Parathyroid adenoma (tissue), 2 donors: ENCODE data around the gene OTUD6A.

Experiments used
- H2AFZ ChIP-seq: fragments of 300-600 bp; sonication (generic); one replicate; pipeline ENCODE4 v1.7.0; 2017; ENCODE audit warnings: antibody characterized with exemption, mild to moderate bottlenecking
- H3K27ac ChIP-seq: fragments of 300-600 bp; sonication (generic); one replicate; pipeline ENCODE4 v1.7.0; 2017
- H3K27me3 ChIP-seq: fragments of 300-600 bp; sonication (generic); one replicate; pipeline ENCODE4 v1.7.0; 2017; ENCODE audit warnings: low read length; ENCODE audit not compliant: control insufficient read depth, insufficient read depth
- H3K36me3 ChIP-seq: fragments of 300-600 bp; sonication (generic); one replicate; pipeline ENCODE4 v1.7.0; 2017; ENCODE audit warnings: low read length; ENCODE audit not compliant: control insufficient read depth, insufficient read depth
- H3K4me1 ChIP-seq: fragments of 300-600 bp; sonication (generic); one replicate; pipeline ENCODE4 v1.7.0; 2017; ENCODE audit warnings: control low read depth
- H3K4me2 ChIP-seq: fragments of 300-600 bp; sonication (generic); one replicate; pipeline ENCODE4 v1.7.0; 2017; ENCODE audit warnings: low read length
- H3K4me3 ChIP-seq: fragments of 300-600 bp; sonication (generic); one replicate; pipeline ENCODE4 v1.7.0; 2017; ENCODE audit warnings: low read depth, low read length
- H3K79me2 ChIP-seq: fragments of 300-600 bp; sonication (generic); one replicate; pipeline ENCODE4 v1.7.0; 2017; ENCODE audit warnings: control low read depth
- H3K9ac ChIP-seq: fragments of 300-600 bp; sonication (generic); one replicate; pipeline ENCODE4 v1.7.0; 2017; ENCODE audit warnings: mild to moderate bottlenecking
- H3K9me3 ChIP-seq: fragments of 300-600 bp; sonication (generic); one replicate; pipeline ENCODE4 v1.7.0; 2017; ENCODE audit warnings: low read length; ENCODE audit not compliant: control insufficient read depth
- TF ChIP-seq, protein P1 (sequence below): fragments of 300-600 bp; sonication (generic); IDR thresholded peaks from one replicate; pipeline ENCODE4 v1.7.0; 2017; ENCODE audit warnings: antibody characterized with exemption, mild to moderate bottlenecking
- donor health status: primary hyperparathyroidism.

The OTUD6A gene

GRCh38 chrX:70025464-70025863, 36.8 kb upstream of the OTUD6A start:
- no peaks in the 10 kb centered on the region for H3K27me3 ChIP-seq
- H3K27ac ChIP-seq: no peak overlapping the region
- H3K79me2 ChIP-seq: no peaks in the 10 kb centered on the region
- TF ChIP-seq, protein P1, sequence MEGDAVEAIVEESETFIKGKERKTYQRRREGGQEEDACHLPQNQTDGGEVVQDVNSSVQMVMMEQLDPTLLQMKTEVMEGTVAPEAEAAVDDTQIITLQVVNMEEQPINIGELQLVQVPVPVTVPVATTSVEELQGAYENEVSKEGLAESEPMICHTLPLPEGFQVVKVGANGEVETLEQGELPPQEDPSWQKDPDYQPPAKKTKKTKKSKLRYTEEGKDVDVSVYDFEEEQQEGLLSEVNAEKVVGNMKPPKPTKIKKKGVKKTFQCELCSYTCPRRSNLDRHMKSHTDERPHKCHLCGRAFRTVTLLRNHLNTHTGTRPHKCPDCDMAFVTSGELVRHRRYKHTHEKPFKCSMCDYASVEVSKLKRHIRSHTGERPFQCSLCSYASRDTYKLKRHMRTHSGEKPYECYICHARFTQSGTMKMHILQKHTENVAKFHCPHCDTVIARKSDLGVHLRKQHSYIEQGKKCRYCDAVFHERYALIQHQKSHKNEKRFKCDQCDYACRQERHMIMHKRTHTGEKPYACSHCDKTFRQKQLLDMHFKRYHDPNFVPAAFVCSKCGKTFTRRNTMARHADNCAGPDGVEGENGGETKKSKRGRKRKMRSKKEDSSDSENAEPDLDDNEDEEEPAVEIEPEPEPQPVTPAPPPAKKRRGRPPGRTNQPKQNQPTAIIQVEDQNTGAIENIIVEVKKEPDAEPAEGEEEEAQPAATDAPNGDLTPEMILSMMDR: no peak
- no peak overlapping the region for H3K4me3 ChIP-seq
- no peak overlapping the region for H2AFZ ChIP-seq
- no peak overlapping the region for H3K4me2 ChIP-seq
- no peak overlapping the region for H3K9ac ChIP-seq
- H3K9me3 ChIP-seq: no peaks in the 10 kb centered on the region
- H3K36me3 ChIP-seq: no peaks in the 10 kb centered on the region
- H3K4me1 ChIP-seq: no peaks in the 10 kb centered on the region

DNA sequence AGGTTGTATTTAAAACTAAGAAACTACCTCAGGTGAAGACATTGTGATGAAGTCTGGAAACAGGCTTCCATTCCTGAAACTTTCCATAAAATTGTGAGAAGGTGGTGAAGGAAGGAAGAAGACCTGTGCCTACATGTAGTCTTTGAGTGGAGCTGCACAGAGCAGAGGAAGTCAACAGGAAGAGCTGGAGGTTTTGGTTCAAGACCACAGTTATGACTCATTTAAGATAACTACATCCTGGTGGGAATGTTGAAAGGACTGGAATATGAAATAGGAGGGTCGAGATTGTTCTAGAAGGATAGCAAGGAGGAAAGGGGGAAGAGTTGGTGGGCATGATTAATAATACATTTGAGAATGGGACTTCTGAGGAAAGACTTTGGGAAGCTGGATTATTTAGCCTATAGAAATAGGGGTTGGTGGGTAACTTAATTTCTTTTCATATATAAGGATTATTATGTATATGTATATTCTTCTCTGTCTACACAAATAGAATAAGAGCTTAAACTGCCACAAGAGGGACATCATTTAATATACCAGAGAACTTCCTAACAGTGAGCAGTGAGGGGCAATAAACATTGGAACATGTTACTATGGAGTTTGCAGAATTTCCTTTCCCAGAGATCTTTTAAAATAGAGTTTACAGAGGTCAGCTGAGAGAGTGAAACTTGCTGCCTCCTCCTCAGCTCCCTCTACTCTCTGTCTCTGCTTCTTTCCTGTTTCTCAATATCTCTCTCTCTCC, 36.0 kb upstream of the OTUD6A start:
- Histone ChIP-seq H3K79me2 (no peaks in the 10 kb centered on the region), H3K9ac (no peak overlapping the region), H3K4me1 (no peaks in the 10 kb centered on the region), H3K36me3 (no peaks in the 10 kb centered on the region), H3K27me3 (no peaks in the 10 kb centered on the region), H3K27ac (no peak overlapping the region), H2AFZ (no peak overlapping the region), H3K4me2 (no peak overlapping the region), H3K9me3 (no peaks in the 10 kb centered on the region), H3K4me3 (no peak overlapping the region)
- TF ChIP-seq, protein P1: no peak

DNA sequence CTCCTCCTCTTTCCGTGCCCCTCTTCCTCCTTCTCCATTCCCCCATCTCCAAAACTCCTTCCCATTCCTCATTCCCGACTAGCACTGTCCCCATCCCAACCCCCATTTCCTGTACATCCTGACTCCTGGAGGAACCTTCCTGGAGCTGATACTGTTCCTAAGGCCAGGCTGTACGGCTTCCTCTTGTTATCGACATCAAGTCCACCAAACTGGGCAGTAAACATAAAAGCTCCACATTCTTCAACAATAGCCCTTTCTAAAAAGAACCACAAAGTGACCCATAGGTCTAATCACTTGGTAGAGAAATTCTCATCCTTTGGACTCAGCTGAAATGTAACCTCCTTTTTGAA, 35.4 kb upstream of the OTUD6A start:
- Histone ChIP-seq H3K4me3 (no peak overlapping the region), H2AFZ (no peak overlapping the region), H3K36me3 (no peaks in the 10 kb centered on the region), H3K4me2 (no peak overlapping the region), H3K4me1 (no peaks in the 10 kb centered on the region), H3K9ac (no peak overlapping the region), H3K9me3 (no peaks in the 10 kb centered on the region), H3K79me2 (no peaks in the 10 kb centered on the region), H3K27ac (no peak overlapping the region), H3K27me3 (no peaks in the 10 kb centered on the region)
- TF ChIP-seq, protein P1: no peak

DNA sequence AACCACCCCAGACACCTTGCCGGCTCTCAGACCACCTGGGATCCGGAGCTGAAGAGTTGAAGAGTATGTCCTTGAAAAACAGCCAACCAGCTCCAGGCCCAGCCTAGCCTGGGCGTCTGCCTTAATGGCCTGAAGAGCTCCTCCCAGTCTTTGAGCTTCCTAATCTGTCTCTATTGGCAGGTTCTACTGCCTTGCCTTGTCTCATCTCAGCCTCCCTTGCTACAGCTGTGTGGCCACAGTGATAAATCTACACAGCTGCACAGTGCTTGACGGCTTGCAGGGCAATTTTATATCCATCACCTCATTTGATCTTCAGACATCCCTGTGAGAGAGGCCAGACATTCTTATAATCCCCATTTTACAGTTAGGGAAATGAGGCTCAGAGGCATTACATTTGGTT, 32.4 kb upstream of the OTUD6A start:
- no peak overlapping the region for H3K4me3 ChIP-seq
- no peak overlapping the region for H3K4me2 ChIP-seq
- TF ChIP-seq, protein P1: no peak
- no peaks in the 10 kb centered on the region for H3K36me3 ChIP-seq
- H3K4me1 ChIP-seq: no peaks in the 10 kb centered on the region
- H3K9me3 ChIP-seq: no peaks in the 10 kb centered on the region
- no peak overlapping the region for H3K9ac ChIP-seq
- H3K27ac ChIP-seq: no peak overlapping the region
- H3K27me3 ChIP-seq: no peaks in the 10 kb centered on the region
- no peaks in the 10 kb centered on the region for H3K79me2 ChIP-seq
- no peak overlapping the region for H2AFZ ChIP-seq

DNA sequence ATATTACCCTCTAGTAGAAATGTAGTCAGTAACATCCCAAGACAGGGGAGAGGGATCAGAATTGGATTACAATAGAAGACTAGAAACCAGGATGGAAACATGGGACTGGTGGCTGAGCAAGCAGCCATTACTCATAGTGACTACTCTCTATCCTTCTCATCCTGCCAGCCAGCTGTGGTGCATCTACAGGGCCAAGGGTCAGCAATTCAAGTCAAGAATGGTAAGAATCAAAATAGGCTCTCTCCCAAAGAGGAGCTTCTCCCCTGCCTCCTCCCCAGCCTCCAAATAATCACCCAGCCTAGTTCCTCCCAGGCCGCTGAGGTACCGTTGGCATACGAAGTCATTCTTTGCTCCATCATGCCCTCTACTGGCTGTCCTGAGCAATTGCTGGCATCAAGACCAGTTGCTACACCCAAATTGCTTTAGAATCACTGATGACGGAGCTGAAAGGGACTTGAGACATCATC, 31.9 kb upstream of the OTUD6A start:
- TF ChIP-seq, protein P1: peak; percentile 76
- Histone ChIP-seq H3K4me1 (no peaks in the 10 kb centered on the region), H3K27me3 (no peaks in the 10 kb centered on the region)

More for the DNA sequence above, 31.9 kb upstream of the OTUD6A start:
- Histone ChIP-seq H3K4me2 (no peak overlapping the region), H3K9ac (no peak overlapping the region), H2AFZ (no peak overlapping the region), H3K9me3 (no peaks in the 10 kb centered on the region), H3K79me2 (no peaks in the 10 kb centered on the region), H3K4me3 (no peak overlapping the region), H3K36me3 (no peaks in the 10 kb centered on the region), H3K27ac (no peak overlapping the region)
